Dendritic cell treated with granulocyte-macrophage colony-stimulating factor and Interleukin-4, amounts not matched to agents 40 ng/mL and 50 ng/mL, for 4 days (primary cell): ENCODE results near the gene SIDT1.

ENCODE experiments used
- H3K27ac Mint-ChIP-seq: one replicate; pipeline ENCODE4 v1.8.0; 2022; ENCODE audit warnings: mild to moderate bottlenecking, mixed read lengths
- H3K27me3 Mint-ChIP-seq: one replicate; pipeline ENCODE4 v1.8.0; 2022; ENCODE audit warnings: mild to moderate bottlenecking, mixed read lengths
- H3K36me3 Mint-ChIP-seq: one replicate; pipeline ENCODE4 v1.8.0; 2022; ENCODE audit warnings: low read depth, mixed read lengths
- H3K4me1 Mint-ChIP-seq: one replicate; pipeline ENCODE4 v1.8.0; 2022; ENCODE audit warnings: low read depth, mixed read lengths
- H3K4me3 Mint-ChIP-seq: one replicate; pipeline ENCODE4 v1.8.0; 2022; ENCODE audit warnings: mild to moderate bottlenecking, moderate library complexity, mixed read lengths
- H3K9me3 Mint-ChIP-seq: one replicate; pipeline ENCODE4 v1.8.0; 2022; ENCODE audit warnings: mixed read lengths
- intact Hi-C: fragments of 100-400 bp; cut with micrococcal nuclease; formaldehyde crosslinking; loops from one replicate; pipeline ENCODE4 v1.15.0; 2022

SIDT1 gene

DNA sequence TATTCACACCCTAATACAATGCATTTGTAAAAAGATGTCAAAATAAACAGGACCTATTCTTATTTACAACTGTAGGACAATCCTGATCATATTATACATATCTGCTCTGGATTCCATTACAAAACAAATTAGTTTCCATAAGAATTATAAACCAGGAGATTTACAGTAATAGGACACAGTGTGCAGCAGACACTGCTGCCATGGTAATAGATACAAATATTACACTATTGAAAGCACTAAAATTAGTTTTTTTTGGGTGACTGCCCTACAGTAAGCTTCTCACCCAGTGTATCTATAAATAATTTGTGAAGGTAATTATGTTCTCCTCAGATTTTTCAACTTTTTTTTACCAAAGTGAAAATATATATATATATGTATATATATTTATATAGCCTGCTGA is 116.2 kb downstream of the SIDT1 start:
- Mint-ChIP-seq H3K4me3 (no peak overlapping the region), H3K9me3 (peaks cover 36% of the 10 kb centered on the region), H3K27ac (no peak overlapping the region), H3K27me3 (no peaks in the 10 kb centered on the region), H3K36me3 (peaks cover 21% of the 10 kb centered on the region), H3K4me1 (no peaks in the 10 kb centered on the region)
- intact Hi-C loops: no loop called here

GRCh38 chr3:113649174-113649845 is 117.0 kb downstream of the SIDT1 start:
- intact Hi-C loops: no loop called here
- H3K36me3 Mint-ChIP-seq: peaks cover 21% of the 10 kb centered on the region
- H3K4me1 Mint-ChIP-seq: no peaks in the 10 kb centered on the region
- H3K4me3 Mint-ChIP-seq: no peak overlapping the region
- H3K27me3 Mint-ChIP-seq: no peaks in the 10 kb centered on the region
- peaks cover 28% of the 10 kb centered on the region for H3K9me3 Mint-ChIP-seq
- no peak overlapping the region for H3K27ac Mint-ChIP-seq

GRCh38 chr3:113654310-113654709 is 122.0 kb downstream of the SIDT1 start:
- H3K4me1 Mint-ChIP-seq: no peaks in the 10 kb centered on the region
- H3K27me3 Mint-ChIP-seq: no peaks in the 10 kb centered on the region
- no peak overlapping the region for H3K27ac Mint-ChIP-seq
- H3K36me3 Mint-ChIP-seq: peaks cover 35% of the 10 kb centered on the region
- H3K9me3 Mint-ChIP-seq: no peaks in the 10 kb centered on the region
- no peak overlapping the region for H3K4me3 Mint-ChIP-seq
- intact Hi-C loops: no loop called here

DNA sequence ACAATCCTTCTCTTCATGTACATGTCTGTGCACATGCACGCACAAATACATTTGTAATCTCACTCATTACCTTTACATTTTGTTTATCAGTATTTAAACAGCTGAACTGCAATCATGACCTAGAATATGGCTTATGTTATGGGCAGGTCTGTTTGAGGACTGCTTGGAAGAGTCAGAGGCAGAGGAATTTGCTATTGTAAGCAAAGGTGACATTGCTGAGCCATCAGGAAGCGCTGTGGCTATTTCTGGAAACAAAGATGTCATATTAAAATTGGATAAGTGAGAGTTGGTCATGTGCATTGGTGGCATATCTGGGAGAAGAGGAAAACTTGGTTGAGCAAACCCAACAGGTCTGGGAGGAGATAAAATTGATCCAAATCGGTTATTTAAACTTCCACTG is 122.5 kb downstream of the SIDT1 start:
- H3K4me1 Mint-ChIP-seq: no peaks in the 10 kb centered on the region
- intact Hi-C loops: no loop called here
- H3K36me3 Mint-ChIP-seq: peaks cover 41% of the 10 kb centered on the region
- H3K27ac Mint-ChIP-seq: no peak overlapping the region
- no peaks in the 10 kb centered on the region for H3K9me3 Mint-ChIP-seq
- no peak overlapping the region for H3K4me3 Mint-ChIP-seq
- no peaks in the 10 kb centered on the region for H3K27me3 Mint-ChIP-seq

GRCh38 chr3:113658107-113658506 is 125.8 kb downstream of the SIDT1 start:
- intact Hi-C loops: no loop called here
- Mint-ChIP-seq H3K4me3 (no peak overlapping the region), H3K27ac (no peak overlapping the region), H3K4me1 (no peaks in the 10 kb centered on the region), H3K9me3 (no peaks in the 10 kb centered on the region), H3K27me3 (no peaks in the 10 kb centered on the region), H3K36me3 (peaks cover 61% of the 10 kb centered on the region)

GRCh38 chr3:113659101-113659541 is 126.8 kb downstream of the SIDT1 start:
- intact Hi-C loops: no loop called here
- H3K36me3 Mint-ChIP-seq: peaks cover 69% of the 10 kb centered on the region
- H3K27me3 Mint-ChIP-seq: no peaks in the 10 kb centered on the region
- H3K4me3 Mint-ChIP-seq: no peak overlapping the region
- no peak overlapping the region for H3K27ac Mint-ChIP-seq
- H3K9me3 Mint-ChIP-seq: no peaks in the 10 kb centered on the region
- no peaks in the 10 kb centered on the region for H3K4me1 Mint-ChIP-seq

DNA sequence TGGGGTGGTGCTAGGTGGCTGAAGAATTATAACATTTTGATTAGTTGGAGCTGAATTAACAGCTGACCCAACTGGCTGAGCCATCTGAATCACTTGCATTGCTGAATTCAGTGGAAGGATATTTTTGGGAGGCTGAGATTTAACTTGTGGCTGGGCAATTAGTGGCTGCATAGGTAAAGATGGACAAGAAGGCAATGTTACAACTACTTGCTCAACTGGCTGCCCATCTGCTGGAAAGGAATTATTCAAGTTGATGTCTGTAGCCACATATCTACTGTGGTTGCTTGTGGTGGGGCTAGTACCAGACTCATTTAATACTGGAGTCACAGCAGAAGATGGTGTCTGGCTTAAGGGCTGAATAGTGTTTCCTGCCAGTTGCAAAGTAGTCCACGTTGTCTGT is 127.6 kb downstream of the SIDT1 start:
- Mint-ChIP-seq H3K27me3 (no peaks in the 10 kb centered on the region), H3K4me3 (no peak overlapping the region), H3K27ac (no peak overlapping the region), H3K36me3 (peaks cover 71% of the 10 kb centered on the region), H3K9me3 (no peaks in the 10 kb centered on the region), H3K4me1 (peaks cover 3% of the 10 kb centered on the region)
- intact Hi-C loops: no loop called here

GRCh38 chr3:113660458-113660857 is 128.1 kb downstream of the SIDT1 start:
- Mint-ChIP-seq H3K27ac (no peak overlapping the region), H3K4me3 (no peak overlapping the region), H3K36me3 (peaks cover 69% of the 10 kb centered on the region), H3K4me1 (peaks cover 5% of the 10 kb centered on the region), H3K9me3 (no peaks in the 10 kb centered on the region), H3K27me3 (no peaks in the 10 kb centered on the region)
- intact Hi-C loops: no loop called here

DNA sequence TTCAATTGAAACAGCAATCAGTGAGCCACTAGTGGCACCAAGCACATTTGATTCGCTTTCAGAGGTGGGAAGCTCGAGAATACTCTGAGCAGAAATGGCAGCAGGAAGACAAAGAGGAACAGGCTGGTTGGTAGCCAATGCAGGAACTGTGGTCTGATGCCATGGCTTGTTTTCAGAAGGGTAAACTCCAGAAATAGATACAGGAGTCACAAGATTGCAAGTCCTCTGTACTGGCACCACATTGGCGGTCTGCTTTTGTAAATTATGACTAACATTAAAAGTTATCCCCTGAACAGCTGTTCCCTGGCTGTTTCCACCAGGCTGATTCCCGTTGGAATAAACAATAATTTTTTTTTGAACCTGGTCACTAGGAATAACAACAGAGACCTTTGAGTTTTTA is 128.5 kb downstream of the SIDT1 start:
- Mint-ChIP-seq H3K4me3 (no peak overlapping the region), H3K27ac (no peak overlapping the region), H3K4me1 (peaks cover 5% of the 10 kb centered on the region), H3K36me3 (peaks cover 69% of the 10 kb centered on the region), H3K27me3 (no peaks in the 10 kb centered on the region), H3K9me3 (no peaks in the 10 kb centered on the region)
- intact Hi-C loops: no loop called here

- peaks cover 9% of the 10 kb centered on the region for H3K4me1 Mint-ChIP-seq
Measured at GRCh38 chr3:113662824-113663223, 130.5 kb downstream of the SIDT1 start.

GRCh38 chr3:113663324-113663750 is 131.0 kb downstream of the SIDT1 start:
- peaks cover 14% of the 10 kb centered on the region for H3K4me1 Mint-ChIP-seq
- no peak overlapping the region for H3K4me3 Mint-ChIP-seq
- H3K9me3 Mint-ChIP-seq: no peaks in the 10 kb centered on the region
- intact Hi-C loops: no loop called here
- no peaks in the 10 kb centered on the region for H3K27me3 Mint-ChIP-seq
- H3K36me3 Mint-ChIP-seq: peaks cover 56% of the 10 kb centered on the region
- H3K27ac Mint-ChIP-seq: no peak overlapping the region

More at GRCh38 chr3:113662824-113663223, 130.5 kb downstream of the SIDT1 start:
- no peaks in the 10 kb centered on the region for H3K27me3 Mint-ChIP-seq
- H3K36me3 Mint-ChIP-seq: peaks cover 56% of the 10 kb centered on the region
- no peaks in the 10 kb centered on the region for H3K9me3 Mint-ChIP-seq
- H3K27ac Mint-ChIP-seq: no peak overlapping the region
- H3K4me3 Mint-ChIP-seq: no peak overlapping the region
- intact Hi-C loops: no loop called here

DNA sequence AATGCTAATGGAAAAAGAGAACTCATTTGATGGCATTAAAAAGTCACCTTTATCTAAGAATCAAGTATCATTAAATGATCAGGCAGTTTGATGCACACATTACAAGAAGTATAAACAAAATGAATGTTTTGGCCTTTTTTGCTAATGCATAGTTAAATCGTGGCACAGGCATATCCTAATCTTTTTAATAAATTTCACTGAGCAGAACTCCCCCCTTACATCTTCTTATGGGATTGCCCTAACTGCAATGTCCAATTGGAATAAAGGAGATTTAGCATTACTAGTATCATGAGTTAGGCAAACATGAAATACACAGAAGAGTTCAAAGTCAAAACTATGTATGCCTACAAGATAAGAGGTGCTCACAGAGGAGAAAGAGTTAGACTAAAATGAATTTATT is 131.4 kb downstream of the SIDT1 start:
- peaks cover 56% of the 10 kb centered on the region for H3K36me3 Mint-ChIP-seq
- H3K9me3 Mint-ChIP-seq: no peaks in the 10 kb centered on the region

DNA sequence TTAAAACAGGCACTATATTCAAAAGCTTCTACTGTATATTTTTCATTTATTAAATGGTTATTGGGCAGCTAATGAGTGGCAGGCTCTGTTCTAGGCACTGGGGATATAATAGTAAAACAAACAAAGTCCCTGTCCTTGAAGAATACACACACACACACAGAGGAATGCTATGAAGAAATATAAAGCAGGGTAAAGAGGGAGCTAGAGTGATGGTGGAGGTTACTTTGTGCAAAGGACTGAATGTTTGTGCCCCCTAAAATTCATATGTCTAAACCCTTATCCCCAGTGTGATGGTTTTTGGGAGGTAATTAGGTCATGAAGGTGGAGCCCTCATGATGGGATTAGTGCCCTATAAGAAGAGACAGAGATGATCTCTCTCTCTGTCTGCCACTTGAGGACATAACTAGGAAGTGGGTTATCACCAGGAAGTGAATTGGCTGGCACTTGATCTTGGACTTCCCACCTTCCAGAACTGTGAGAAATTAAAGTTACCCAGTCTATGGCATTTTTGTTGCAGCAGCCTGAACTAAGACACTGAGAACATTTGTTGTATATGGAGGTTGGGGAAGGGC is 132.3 kb downstream of the SIDT1 start:
- Mint-ChIP-seq H3K36me3 (peaks cover 54% of the 10 kb centered on the region), H3K27me3 (no peaks in the 10 kb centered on the region), H3K4me3 (no peak overlapping the region), H3K9me3 (no peaks in the 10 kb centered on the region), H3K27ac (no peak overlapping the region), H3K4me1 (peaks cover 21% of the 10 kb centered on the region)
- intact Hi-C loops: no loop called here

More for the DNA sequence above, 131.4 kb downstream of the SIDT1 start:
- H3K4me1 Mint-ChIP-seq: peaks cover 18% of the 10 kb centered on the region
- no peak overlapping the region for H3K4me3 Mint-ChIP-seq
- intact Hi-C loops: no loop called here
- no peaks in the 10 kb centered on the region for H3K27me3 Mint-ChIP-seq
- H3K27ac Mint-ChIP-seq: no peak overlapping the region

DNA sequence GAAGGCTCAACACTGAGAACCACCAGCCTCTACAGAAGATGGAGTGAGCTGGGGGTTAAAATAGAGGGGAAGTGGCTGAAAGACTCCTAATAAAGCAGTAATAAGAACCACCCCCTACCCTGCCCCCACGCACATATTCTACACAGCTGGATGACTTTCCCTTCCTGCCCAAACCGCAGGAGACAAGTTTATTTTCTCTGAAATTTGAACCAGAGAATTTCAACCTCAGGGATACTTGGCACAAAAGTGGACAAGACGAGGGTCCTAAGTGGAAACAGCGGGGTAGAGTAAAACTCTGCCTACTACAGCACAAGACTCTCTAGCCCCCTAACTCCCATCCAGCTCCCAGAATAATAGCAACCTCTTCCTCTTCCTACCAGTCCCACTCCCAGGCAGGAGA is 135.7 kb downstream of the SIDT1 start:
- Mint-ChIP-seq H3K4me1 (peaks cover 21% of the 10 kb centered on the region), H3K4me3 (no peak overlapping the region), H3K9me3 (no peaks in the 10 kb centered on the region), H3K27ac (no peak overlapping the region), H3K27me3 (no peaks in the 10 kb centered on the region), H3K36me3 (peaks cover 48% of the 10 kb centered on the region)
- intact Hi-C loops: no loop called here

GRCh38 chr3:113673593-113673992 is 141.2 kb downstream of the SIDT1 start:
- Mint-ChIP-seq H3K9me3 (peaks cover 16% of the 10 kb centered on the region), H3K36me3 (peaks cover 55% of the 10 kb centered on the region), H3K27ac (no peak overlapping the region), H3K4me1 (peaks cover 24% of the 10 kb centered on the region), H3K4me3 (no peak overlapping the region), H3K27me3 (no peaks in the 10 kb centered on the region)
- intact Hi-C loops: no loop called here
